C4-2B (cell line): ENCODE results near the gene OSGIN1.

Experiments used
- CTCF ChIP-seq: fragments of 450-650 bp; conservative IDR thresholded peaks from 2 replicates; pipeline ENCODE4 v1.5.1; 2017; ENCODE audit warnings: mild to moderate bottlenecking
- ZFX ChIP-seq: fragments of 450-650 bp; IDR thresholded peaks from 2 replicates; pipeline ENCODE4 v1.6.1; 2017

GRCh38 chr16:83932955-83933673, 19.9 kb upstream of the OSGIN1 start:
- no peak for TF ChIP-seq CTCF
- TF ChIP-seq ZFX, result no peak
